NCI-H524 (cell line): ENCODE measurements around the gene GSTO2.
A peak's percentile ranks its signal among the peaks of the same experiment; 100 is the strongest.

Source experiments
- DNase-seq, 2 experiments: peaks; one replicate each; lab custom pipeline; 2025; lab: John Stamatoyannopoulos, UW

GSTO2 gene

GRCh38 chr10:104253606-104254410, 15.2 kb upstream of the GSTO2 start:
- DNase-seq = no peak

- DNase-seq = peak in 1 of 2 experiments; percentile 17
Measured at GRCh38 chr10:104254493-104255310, 14.3 kb upstream of the GSTO2 start, which contains the start of gene GSTO1. Gene GSTO1 (plus strand): TSS chr10:104254892. CDS start chr10:104254929, 37 bp downstream.

GRCh38 chr10:104255311-104255981, 13.5 kb upstream of the GSTO2 start:
- DNase-seq = no peak

GRCh38 chr10:104256335-104256961, 12.5 kb upstream of the GSTO2 start:
- peak in 1 of 2 experiments; percentile 1 for DNase-seq

GRCh38 chr10:104257235-104257634, 11.7 kb upstream of the GSTO2 start:
- no peak for DNase-seq

GRCh38 chr10:104258209-104258608, 10.8 kb upstream of the GSTO2 start:
- no peak for DNase-seq

GRCh38 chr10:104259456-104259855, 9.5 kb upstream of the GSTO2 start:
- no peak for DNase-seq

GRCh38 chr10:104259999-104260774, 8.8 kb upstream of the GSTO2 start:
- no peak for DNase-seq

GRCh38 chr10:104260775-104261115, 8.2 kb upstream of the GSTO2 start:
- no peak for DNase-seq

GRCh38 chr10:104262055-104262454, 6.9 kb upstream of the GSTO2 start:
- DNase-seq = no peak

GRCh38 chr10:104264783-104265182, 4.2 kb upstream of the GSTO2 start:
- DNase-seq = no peak

- no peak for DNase-seq
Measured at GRCh38 chr10:104267721-104268404, 1.1 kb upstream of the GSTO2 start.

- no peak for DNase-seq
Measured at GRCh38 chr10:104268405-104268712, 625 bp upstream of the GSTO2 start.

GRCh38 chr10:104273286-104273685, 4.3 kb downstream of the GSTO2 start:
- DNase-seq = no peak

GRCh38 chr10:104273899-104274575, 5.1 kb downstream of the GSTO2 start:
- no peak for DNase-seq

GRCh38 chr10:104274762-104275721, 6.1 kb downstream of the GSTO2 start:
- DNase-seq = no peak

- DNase-seq = no peak
Measured at GRCh38 chr10:104276192-104276591, 7.2 kb downstream of the GSTO2 start.

GRCh38 chr10:104277785-104278184, 8.8 kb downstream of the GSTO2 start:
- DNase-seq = no peak
